ENCODE results near the gene ATG9B.

Gene ATG9B

DNA sequence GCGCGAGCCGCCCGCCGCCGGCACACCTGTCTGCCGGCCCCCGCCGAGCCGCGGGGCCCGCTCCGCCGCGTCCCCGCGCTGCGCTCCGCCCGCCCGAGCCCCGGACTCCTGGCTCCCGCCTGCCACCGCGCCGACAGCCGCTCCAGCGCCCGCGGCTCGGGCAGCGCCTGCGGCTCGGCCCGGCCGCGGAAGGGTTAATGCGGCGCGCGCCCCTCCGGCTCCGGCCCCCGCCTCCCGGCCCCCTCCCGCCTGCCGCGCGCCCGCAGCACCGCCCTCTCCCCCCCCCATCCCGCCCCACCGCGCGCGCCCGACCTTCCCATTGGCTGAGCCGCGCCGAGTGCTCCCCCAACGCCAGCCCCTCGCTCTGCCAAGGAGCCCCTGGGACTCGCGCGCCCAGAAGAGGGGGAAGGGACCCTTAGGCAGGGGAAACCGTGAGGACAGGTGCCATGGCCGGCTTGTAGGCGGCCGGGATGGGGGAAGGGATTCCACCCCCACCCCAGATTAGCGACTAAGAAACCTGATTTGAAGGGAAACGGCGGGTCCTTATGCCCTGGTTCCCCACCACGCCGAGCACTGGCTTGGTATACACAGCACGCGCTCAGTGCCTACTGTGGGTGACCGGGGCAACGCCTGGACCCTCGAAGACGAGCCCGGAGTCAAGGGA lies 46.0 kb downstream of the ATG9B start, which contains the start of gene KCNH2:
TSS of gene KCNH2 (minus strand) at position 196 of the 664 bp plus-strand sequence. CDS start 408 bp downstream, outside the sequence.
- DNase-seq (ENCODE audit: low read depth, low spot score) = no peak

GRCh38 chr7:150977382-150978125 lies 46.7 kb downstream of the ATG9B start:
- DNase-seq (ENCODE audit: low read depth, low spot score) = no peak

DNA sequence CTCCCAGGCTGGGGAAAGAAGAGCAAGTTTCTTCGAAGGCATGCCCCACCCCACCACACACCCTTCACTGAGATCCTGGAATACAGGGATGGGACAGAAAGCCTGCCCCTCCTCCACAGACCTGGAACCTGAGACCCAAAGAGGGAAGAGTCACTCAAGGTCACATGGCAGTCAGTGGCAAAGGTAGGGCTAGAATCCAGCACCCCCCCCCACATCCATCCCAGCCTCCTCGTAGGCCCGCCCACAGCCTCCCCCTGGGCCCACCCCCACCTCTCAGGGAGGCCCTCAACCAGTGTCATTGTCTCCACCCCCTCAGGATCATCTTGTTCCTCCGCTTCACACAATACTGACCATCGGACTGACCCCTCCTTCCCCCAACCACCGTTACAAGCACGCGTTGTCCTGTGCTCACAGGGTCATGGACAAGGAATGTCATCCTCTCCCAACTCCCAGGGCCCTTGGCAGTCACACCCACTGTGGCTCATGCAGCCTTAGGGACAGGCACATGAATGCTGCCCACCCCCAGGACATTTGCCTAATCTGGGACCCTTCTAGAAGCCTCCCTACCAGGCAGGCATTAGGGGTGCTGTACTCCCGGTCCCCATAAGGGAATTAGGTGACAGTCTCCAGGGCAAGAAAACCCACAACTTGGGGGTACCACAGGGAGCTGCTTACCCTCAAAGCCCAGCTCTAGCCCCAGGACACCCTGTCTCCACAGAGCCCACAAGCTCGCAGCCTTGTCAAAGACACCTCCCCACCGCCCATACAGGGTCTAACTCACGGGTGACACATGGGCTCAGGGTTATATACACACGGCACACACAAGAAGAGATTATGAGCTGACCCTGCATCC lies 47.5 kb downstream of the ATG9B start:
- no peak for DNase-seq (ENCODE audit: low read depth, low spot score)

GRCh38 chr7:150975536-150976319 lies 48.6 kb downstream of the ATG9B start:
- no peak for DNase-seq (ENCODE audit: low read depth, low spot score)

- no peak for DNase-seq (ENCODE audit: low read depth, low spot score)
These were observed 49.6 kb downstream of the ATG9B start for GRCh38 chr7:150974468-150975391.

GRCh38 chr7:150973571-150974451 lies 50.5 kb downstream of the ATG9B start:
- no peak for DNase-seq (ENCODE audit: low read depth, low spot score)

GRCh38 chr7:150972741-150973140 lies 51.6 kb downstream of the ATG9B start:
- DNase-seq (ENCODE audit: low read depth, low spot score) = no peak

GRCh38 chr7:150972023-150972468 lies 52.2 kb downstream of the ATG9B start:
- DNase-seq (ENCODE audit: low read depth, low spot score) = no peak

DNA sequence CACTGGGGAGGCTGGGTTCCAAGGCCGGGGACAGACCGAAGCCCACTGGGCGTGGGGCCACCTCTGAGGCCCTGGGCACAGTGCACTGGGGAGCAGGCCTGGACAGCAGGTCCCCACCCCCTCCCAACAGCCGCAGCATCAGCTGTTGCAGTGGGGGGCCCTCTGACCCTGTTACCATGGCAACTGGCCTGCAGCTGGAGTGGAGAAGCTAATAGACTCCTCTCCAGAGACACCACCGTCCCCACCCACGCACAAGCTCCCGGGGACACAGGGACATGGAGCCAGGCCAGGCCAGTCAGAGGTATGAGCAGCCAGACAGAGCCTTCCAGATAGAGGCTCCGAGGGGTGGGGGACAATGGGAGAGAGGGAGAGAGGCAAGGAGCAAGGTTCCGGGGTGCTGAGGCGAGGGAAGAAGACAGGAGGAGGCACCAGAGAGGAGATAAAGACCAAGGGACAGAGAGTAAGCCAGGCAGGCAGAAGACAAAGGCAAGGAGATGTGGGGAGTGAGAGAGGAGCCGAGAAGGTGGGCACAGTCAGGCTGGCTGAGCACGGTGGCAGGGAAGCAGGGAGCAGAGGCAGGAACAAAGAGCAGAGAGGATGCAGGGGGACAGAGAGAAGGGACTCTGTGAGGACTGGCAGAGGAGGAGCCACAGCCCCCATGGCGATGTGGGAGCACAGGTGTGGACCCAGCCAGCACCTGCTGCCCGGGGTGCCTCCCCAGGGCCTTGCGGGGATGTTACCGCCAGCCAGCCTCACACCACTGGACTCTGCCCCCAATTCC lies 52.9 kb downstream of the ATG9B start:
- DNase-seq (ENCODE audit: low read depth, low spot score) = no peak

DNA sequence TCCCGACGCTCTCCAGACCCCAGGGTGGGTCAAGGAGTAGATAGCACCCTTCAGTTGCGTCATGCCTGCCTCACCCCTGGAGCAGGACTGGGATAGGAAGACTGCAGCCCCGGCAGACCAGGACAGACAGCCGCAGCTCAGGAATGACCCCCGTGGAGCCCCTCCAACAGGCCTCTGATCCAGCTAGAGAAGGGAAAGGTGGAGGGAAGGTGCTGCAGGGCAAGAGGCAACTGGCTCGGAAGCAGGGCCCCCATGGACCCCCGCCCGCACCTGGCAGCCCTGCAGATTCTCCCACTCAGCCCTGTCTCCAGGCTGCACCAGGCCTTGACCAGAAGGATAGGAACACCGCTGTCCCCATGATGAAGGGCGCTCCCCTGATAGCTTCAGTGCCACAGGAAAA lies 53.9 kb downstream of the ATG9B start:
- no peak for DNase-seq (ENCODE audit: low read depth, low spot score)

DNA sequence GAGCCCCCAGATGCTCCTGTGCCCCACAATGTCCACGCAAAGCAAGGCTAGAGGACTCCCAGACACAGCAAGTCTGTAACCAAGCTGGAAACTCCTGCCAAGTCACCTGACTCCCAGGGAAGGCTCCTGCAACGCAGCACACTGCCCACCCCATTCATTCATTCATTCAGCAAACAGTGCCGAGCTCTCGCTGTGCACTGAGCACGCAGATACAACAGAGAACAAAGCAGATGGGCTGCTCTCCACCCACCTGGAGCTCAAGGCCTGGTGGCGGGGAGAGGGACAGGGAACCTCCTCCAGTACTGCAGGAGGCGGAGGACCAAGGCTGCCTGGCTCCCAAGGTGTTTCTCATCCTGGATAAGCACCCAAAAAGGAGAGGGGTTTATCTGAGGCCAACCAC lies 54.8 kb downstream of the ATG9B start:
- DNase-seq (ENCODE audit: low read depth, low spot score) = no peak

- DNase-seq (ENCODE audit: low read depth, low spot score) = no peak
These were observed 55.4 kb downstream of the ATG9B start for GRCh38 chr7:150968734-150969372.

DNA sequence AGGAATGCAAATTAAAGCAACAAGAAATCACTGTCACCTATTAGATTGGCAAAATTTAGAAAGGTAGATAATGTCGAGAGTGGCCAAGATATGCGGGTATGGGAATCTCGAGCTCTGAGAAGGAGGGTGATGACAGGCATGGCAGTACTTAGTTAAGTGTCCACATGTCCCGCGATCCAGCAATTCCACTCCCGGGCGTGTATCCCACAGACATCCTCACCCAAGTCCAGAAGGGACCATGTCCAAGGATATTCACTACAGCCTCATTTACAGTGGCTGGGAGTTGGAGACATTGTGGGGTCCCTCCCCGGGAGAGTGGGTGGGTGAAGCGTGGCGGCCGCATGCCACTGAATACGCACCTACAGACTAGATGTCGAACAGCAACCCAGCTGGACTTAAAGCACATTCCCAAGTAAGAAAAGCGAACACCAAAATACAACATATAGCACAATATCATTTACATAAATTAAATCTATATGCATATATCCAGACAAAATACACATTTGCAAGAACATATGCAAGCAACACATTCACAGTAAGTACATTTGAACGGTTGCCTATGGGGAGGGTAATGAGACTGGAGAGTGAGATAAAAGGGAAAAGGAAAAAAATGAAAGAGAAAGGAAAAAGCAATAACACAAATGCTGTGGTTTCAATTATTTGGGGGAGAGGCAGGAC lies 56.1 kb downstream of the ATG9B start:
- no peak for DNase-seq (ENCODE audit: low read depth, low spot score)

GRCh38 chr7:150967349-150967748 lies 56.9 kb downstream of the ATG9B start:
- DNase-seq (ENCODE audit: low read depth, low spot score) = no peak

- DNase-seq (ENCODE audit: low read depth, low spot score) = no peak
These were observed 58.3 kb downstream of the ATG9B start for GRCh38 chr7:150966002-150966401.

DNA sequence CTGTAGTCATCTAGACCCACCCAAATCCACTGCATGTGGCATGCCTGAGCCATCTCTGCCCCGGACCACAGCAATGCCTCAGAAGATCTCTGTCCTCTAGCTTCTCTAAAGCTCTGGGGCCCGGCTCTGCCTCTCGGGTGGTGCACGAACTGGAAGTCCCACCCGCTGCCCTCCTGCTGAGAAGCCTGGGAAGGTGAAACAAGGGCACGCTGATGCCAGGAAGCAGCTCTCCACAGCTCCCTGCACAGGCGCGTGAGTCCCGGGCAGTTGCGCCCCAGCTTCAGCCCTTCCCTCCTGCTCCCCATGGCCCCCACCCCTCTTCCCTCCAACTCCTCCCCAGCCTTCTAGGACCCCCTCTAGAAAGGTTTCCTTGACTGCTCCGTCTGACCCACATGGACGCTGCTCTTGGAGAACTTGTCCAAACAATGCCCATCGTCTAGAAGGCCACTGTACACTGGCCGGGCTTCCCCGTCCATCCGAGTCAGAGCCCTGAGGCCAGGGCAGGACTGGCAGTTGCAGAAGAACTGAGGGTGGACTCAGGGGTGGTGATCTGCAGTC lies 58.9 kb downstream of the ATG9B start:
- DNase-seq (ENCODE audit: low read depth, low spot score) = no peak
